ENCODE data around the gene ARHGEF2. TPM values are rescaled to one million over a fixed set of nuclear protein-coding genes. Genes with fewer than 3 reads are reported as not detected.

The ARHGEF2 gene
- total and polyA plus RNA-seq, 2 experiments from 2014 or later: 30.1 to 46.9 TPM

DNA sequence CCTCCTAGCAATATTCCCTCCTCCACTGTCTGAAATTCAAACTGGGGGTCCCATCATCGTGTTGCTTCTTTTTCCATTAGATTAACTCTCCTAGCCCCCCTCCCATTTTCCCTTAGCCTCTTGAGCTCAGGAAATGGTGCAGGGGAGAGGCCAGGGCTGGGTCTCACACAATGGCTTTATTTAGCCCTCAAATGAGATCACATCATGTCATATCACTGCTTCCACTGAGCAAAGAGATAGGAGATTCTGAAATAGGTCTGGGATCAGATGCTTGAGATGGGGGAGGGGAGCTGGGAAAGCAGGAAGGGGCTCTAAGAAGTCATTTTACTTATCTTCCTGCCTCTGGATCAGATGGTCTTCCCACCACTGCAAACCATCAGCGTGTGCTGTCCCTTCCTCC, 17.8 kb upstream of the ARHGEF2 start:
- Histone ChIP-seq H3K79me2 (no peaks in the 10 kb centered on the region), H3K9me2 (replicated peaks; ENCODE audit: insufficient read depth) (no peaks in the 10 kb centered on the region), H2AFZ (no peak overlapping the region), H3K9me3 (ENCODE audit: low read depth) (no peaks in the 10 kb centered on the region), H3K27ac (no peak overlapping the region), H3K4me1 (ENCODE audit: insufficient read depth) (no peaks in the 10 kb centered on the region), H3K4me2 (no peak overlapping the region), H3K36me3 (replicated peaks; ENCODE audit: insufficient read depth, low read depth) (no peaks in the 10 kb centered on the region), H4K20me1 (ENCODE audit: insufficient read depth, poor library complexity, severe bottlenecking) (no peaks in the 10 kb centered on the region), H3K4me3 (no peak overlapping the region), H3K27me3 (no peaks in the 10 kb centered on the region)
- WGBS (ENCODE audit: low lambda C conversion rate, missing lambda C conversion rate): 51% methylated on average over 2 of the region's 2 CpGs
- no peak for TF ChIP-seq EZH2phosphoT487 (IDR thresholded peaks at IDR 0.05; ENCODE audit: low read depth, severe bottlenecking, unreplicated experiment)
- TF ChIP-seq CTCF (IDR thresholded peaks at IDR 0.05; ENCODE audit: poor library complexity): no peak
- TF ChIP-seq EZH2 (IDR thresholded peaks at IDR 0.05; ENCODE audit: borderline replicate concordance): no peak
- no peak for DNase-seq (ENCODE audit: low spot score)

- no peaks in the 10 kb centered on the region for H4K20me1 ChIP-seq (ENCODE audit: insufficient read depth, poor library complexity, severe bottlenecking)
- no peaks in the 10 kb centered on the region for H3K4me1 ChIP-seq (ENCODE audit: insufficient read depth)
- no peak overlapping the region for H3K4me3 ChIP-seq
- H3K9me3 ChIP-seq (ENCODE audit: low read depth): no peaks in the 10 kb centered on the region
- no peak overlapping the region for H3K27ac ChIP-seq
- H2AFZ ChIP-seq: no peak overlapping the region
- H3K4me2 ChIP-seq: no peak overlapping the region
- 83% methylated on average over 3 of the region's 3 CpGs for WGBS (ENCODE audit: low lambda C conversion rate, missing lambda C conversion rate)
- H3K36me3 ChIP-seq (replicated peaks; ENCODE audit: insufficient read depth, low read depth): no peaks in the 10 kb centered on the region
- no peaks in the 10 kb centered on the region for H3K27me3 ChIP-seq
- DNase-seq (ENCODE audit: low spot score): no peak
- no peaks in the 10 kb centered on the region for H3K79me2 ChIP-seq
- no peak for TF ChIP-seq CTCF (IDR thresholded peaks at IDR 0.05; ENCODE audit: poor library complexity)
- H3K9me2 ChIP-seq (replicated peaks; ENCODE audit: insufficient read depth): no peaks in the 10 kb centered on the region
Observed at GRCh38 chr1:155993595-155993994, 15.2 kb upstream of the ARHGEF2 start.

- no peak overlapping the region for H3K4me3 ChIP-seq
- H3K4me2 ChIP-seq: no peak overlapping the region
- H3K27me3 ChIP-seq: no peaks in the 10 kb centered on the region
- 96% methylated on average over 6 of the region's 6 CpGs for WGBS (ENCODE audit: low lambda C conversion rate, missing lambda C conversion rate)
- no peaks in the 10 kb centered on the region for H4K20me1 ChIP-seq (ENCODE audit: insufficient read depth, poor library complexity, severe bottlenecking)
- H3K9me2 ChIP-seq (replicated peaks; ENCODE audit: insufficient read depth): no peaks in the 10 kb centered on the region
- TF ChIP-seq EZH2phosphoT487 (IDR thresholded peaks at IDR 0.05; ENCODE audit: low read depth, severe bottlenecking, unreplicated experiment) (no peak), CTCF (IDR thresholded peaks at IDR 0.05; ENCODE audit: poor library complexity) (no peak), EZH2 (IDR thresholded peaks at IDR 0.05; ENCODE audit: borderline replicate concordance) (no peak)
- H3K36me3 ChIP-seq (replicated peaks; ENCODE audit: insufficient read depth, low read depth): no peaks in the 10 kb centered on the region
- no peaks in the 10 kb centered on the region for H3K9me3 ChIP-seq (ENCODE audit: low read depth)
- H3K79me2 ChIP-seq: no peaks in the 10 kb centered on the region
- no peak overlapping the region for H3K27ac ChIP-seq
- DNase-seq (ENCODE audit: low spot score): no peak
- no peaks in the 10 kb centered on the region for H3K4me1 ChIP-seq (ENCODE audit: insufficient read depth)
- H2AFZ ChIP-seq: no peak overlapping the region
Observed at GRCh38 chr1:155990005-155990739, 11.8 kb upstream of the ARHGEF2 start.

Data from hepatocyte (in vitro differentiated cells).